HCT116 (cell line): Measurements from ENCODE around the gene TCF7L1. TPM values are rescaled to one million over a fixed set of nuclear protein-coding genes. Genes with fewer than 3 reads are reported as not detected.
A peak's percentile ranks its signal among the peaks of the same experiment; 100 is the strongest.

Experiments
- ATAC-seq: fragments of 200-7000 bp; cut with Tn5 transposase; 2 replicates; pipeline ENCODE4 v1.9.1; 2020; ENCODE audit warnings: mild to moderate bottlenecking, moderate library complexity
- BruUV-seq: library from RNA; stranded (reverse); fragments of 400-500 nt; replicated peaks from 2 replicates; lab custom pipeline; 2021; lab: Mats Ljungman, UMichigan
- CTCF ChIA-PET: fragments of 300-600 bp; sonication (Branson Sonifier 250); formaldehyde crosslinking; loops from one replicate; lab custom pipeline; 2021; ENCODE audit warnings: antibody characterized with exemption; lab: Charles Lee
- POLR2A ChIA-PET: fragments of 300-600, 350-600 bp; sonication (Branson Sonifier 250); formaldehyde crosslinking; loops from one replicate; lab custom pipeline; 2021; ENCODE audit warnings: antibody characterized with exemption; lab: Charles Lee
- RAD21 ChIA-PET, 2 experiments: fragments of 300-600 bp; sonication (Branson Sonifier 250); formaldehyde crosslinking; loops; one replicate each; lab custom pipeline; 2023; ENCODE audit warnings: low total read pairs in 2 of 2; ENCODE audit not compliant: uncharacterized antibody in 2 of 2, unreplicated experiment in 2 of 2, low non-redundant PET in 1 of 2; lab: Charles Lee
- DNase-seq: peaks from one replicate; pipeline ENCODE4 v3.0.0-alpha.2; 2010; ENCODE audit warnings: low read depth, low spot score
- H2AFZ ChIP-seq: fragments of 200-600 bp; shearing (Covaris generic), sonication (generic); 2 replicates; pipeline ENCODE4 v1.6.1; 2017; ENCODE audit warnings: low read depth, mixed run types, mixed read lengths, antibody characterized with exemption, low read length; ENCODE audit not compliant: poor library complexity, severe bottlenecking
- H3K27ac ChIP-seq: 2 replicates; pipeline ENCODE4 v1.5.1; 2012; ENCODE audit warnings: low read depth, low read length
- H3K27me3 ChIP-seq: fragments of 200-600 bp; sonication (generic); 2 replicates; pipeline ENCODE4 v1.6.1; 2016; ENCODE audit warnings: mixed run types, low read length, mixed read lengths; ENCODE audit not compliant: insufficient read depth
- H3K36me3 ChIP-seq, 2 experiments: fragments of 200-500 bp in 1 of 2; fragments of 200-600 bp in 1 of 2; sonication (Bioruptor generic) in 1 of 2; sonication (generic) in 1 of 2; 2 replicates each; pipeline versions ENCODE4 v1.5.1 to v1.6.1; 2014 to 2016; ENCODE audit warnings: low read length in 2 of 2, inconsistent platforms in 1 of 2, mixed read lengths in 1 of 2, mixed run types in 1 of 2; ENCODE audit not compliant: insufficient read depth in 2 of 2, control insufficient read depth in 1 of 2
- H3K4me1 ChIP-seq, 2 experiments: fragments of 200-600 bp in 1 of 2; sonication (generic) in 1 of 2; 2 replicates each; pipeline versions ENCODE4 v1.5.1 to v1.6.1; 2012 to 2017; ENCODE audit warnings: low read length in 2 of 2, inconsistent platforms in 1 of 2, mild to moderate bottlenecking in 1 of 2, mixed read lengths in 1 of 2, mixed run types in 1 of 2, moderate library complexity in 1 of 2; ENCODE audit not compliant: insufficient read depth in 2 of 2, control insufficient read depth in 1 of 2
- H3K4me2 ChIP-seq: fragments of 200-600 bp; sonication (generic); 2 replicates; pipeline ENCODE4 v1.6.1; 2017; ENCODE audit warnings: mixed run types, low read length, mixed read lengths
- H3K4me3 ChIP-seq, 2 experiments: fragments of 200-600 bp in 1 of 2; sonication (generic) in 1 of 2; replicated peaks in 1 of 2; 2 replicates each; pipeline ENCODE4 v1.5.1; 2011 to 2016; ENCODE audit warnings: low read length in 2 of 2, control low read depth in 1 of 2, low read depth in 1 of 2, mild to moderate bottlenecking in 1 of 2, mixed read lengths in 1 of 2, mixed run types in 1 of 2
- H3K79me2 ChIP-seq: fragments of 200-600 bp; sonication (generic); 2 replicates; pipeline ENCODE4 v1.6.1; 2017; ENCODE audit warnings: mild to moderate bottlenecking, mixed run types, low read length, moderate library complexity, mixed read lengths; ENCODE audit not compliant: insufficient read depth
- H3K9ac ChIP-seq: fragments of 200-600 bp; sonication (generic); 2 replicates; pipeline ENCODE4 v1.6.1; 2016; ENCODE audit warnings: low read length, mixed read lengths
- H3K9me2 ChIP-seq: fragments of 200-600 bp; sonication (generic), shearing (Covaris generic); 2 replicates; pipeline ENCODE4 v1.6.1; 2017; ENCODE audit warnings: mixed run types, mild to moderate bottlenecking, moderate library complexity; ENCODE audit not compliant: insufficient read depth
- H3K9me3 ChIP-seq, 2 experiments: fragments of 200-500 bp in 1 of 2; fragments of 200-600 bp in 1 of 2; sonication (Bioruptor generic) in 1 of 2; sonication (generic) in 1 of 2; 2 replicates each; pipeline ENCODE4 v1.6.1; 2014 to 2017; ENCODE audit warnings: low read length in 2 of 2, mixed read lengths in 2 of 2, inconsistent platforms in 1 of 2, low read depth in 1 of 2, mild to moderate bottlenecking in 1 of 2, mixed run types in 1 of 2, moderate library complexity in 1 of 2; ENCODE audit not compliant: control insufficient read depth in 1 of 2, insufficient read depth in 1 of 2
- H4K20me1 ChIP-seq: fragments of 200-600 bp; sonication (generic), shearing (Covaris generic); 2 replicates; pipeline ENCODE4 v1.6.1; 2017; ENCODE audit warnings: mixed run types, mild to moderate bottlenecking, moderate library complexity; ENCODE audit not compliant: insufficient read depth
- ATF3 ChIP-seq: IDR thresholded peaks from 2 replicates; pipeline ENCODE4 v1.6.1; 2012
- CTCF ChIP-seq, 3 experiments: fragments of 200-600 bp in 1 of 3; sonication (generic) in 1 of 3; IDR thresholded peaks in 2 of 3; conservative IDR thresholded peaks in 1 of 3; 2 replicates each; pipeline ENCODE4 v1.5.1; 2012 to 2017; ENCODE audit warnings: low read depth in 2 of 3, low read length in 2 of 3, antibody characterized with exemption in 1 of 3, borderline replicate concordance in 1 of 3, control low read depth in 1 of 3, mild to moderate bottlenecking in 1 of 3, mixed read lengths in 1 of 3, mixed run types in 1 of 3, moderate library complexity in 1 of 3; ENCODE audit not compliant: insufficient read depth in 1 of 3
- FOSL1 ChIP-seq: IDR thresholded peaks from 2 replicates; pipeline ENCODE4 v1.6.1; 2012; ENCODE audit warnings: low read depth
- MAX ChIP-seq: IDR thresholded peaks from 2 replicates; pipeline ENCODE4 v1.6.1; 2012
- REST ChIP-seq: IDR thresholded peaks from 2 replicates; pipeline ENCODE4 v1.6.1; 2012; ENCODE audit warnings: low read depth
- SRF ChIP-seq: IDR thresholded peaks from 2 replicates; pipeline ENCODE4 v1.6.1; 2012; ENCODE audit warnings: low read depth
- TCF7L2 ChIP-seq: IDR thresholded peaks from 2 replicates; pipeline ENCODE4 v1.7.0; 2011; ENCODE audit warnings: borderline replicate concordance, inconsistent platforms; ENCODE audit not compliant: insufficient read depth, insufficient read length; ENCODE audit errors: extremely low read depth
- intact Hi-C: fragments of 100-400 bp; cut with micrococcal nuclease; formaldehyde crosslinking; loops from 2 replicates; pipeline ENCODE4 v1.10.0; 2022
- total RNA-seq: library from RNA; stranded (reverse); gene quantifications from one replicate; pipeline ENCODE4 v1.2.1, GENCODE V29; 2021; ENCODE audit not compliant: unreplicated experiment

The TCF7L1 gene
- total RNA-seq, 1 experiment from 2014 or later = 10.3 TPM

- ChIA-PET POLR2A (no interaction called here), CTCF (no interaction called here), RAD21 (no interaction called here)
- TF ChIP-seq ATF3 (no peak), SRF (no peak), FOSL1 (no peak), MAX (no peak), TCF7L2 (no peak)
- no peaks in the 10 kb centered on the region for H3K9me3 ChIP-seq
- H3K4me1 ChIP-seq = no peaks in the 10 kb centered on the region
- DNase-seq (no peak), ATAC-seq (no peak)
- H3K36me3 ChIP-seq = no peaks in the 10 kb centered on the region
- no peak overlapping the region for H3K4me3 ChIP-seq
- no peaks in the 10 kb centered on the region for H3K27me3 ChIP-seq
- no peaks in the 10 kb centered on the region for H3K79me2 ChIP-seq
- no peaks in the 10 kb centered on the region for H4K20me1 ChIP-seq
- no peak overlapping the region for H2AFZ ChIP-seq
- no peak overlapping the region for H3K4me2 ChIP-seq
- no TSS peak for BruUV-seq
- intact Hi-C loops = no loop called here
- no peaks in the 10 kb centered on the region for H3K9me2 ChIP-seq
- H3K9ac ChIP-seq = no peak overlapping the region
- no peak overlapping the region for H3K27ac ChIP-seq
Measured at GRCh38 chr2:85180322-85181133, 47.3 kb downstream of the TCF7L1 start.

GRCh38 chr2:85181134-85181631 is 48.0 kb downstream of the TCF7L1 start:
- POLR2A ChIA-PET = no interaction called here
- no peaks in the 10 kb centered on the region for H4K20me1 ChIP-seq
- ATAC-seq (peak; percentile 77), DNase-seq (no peak)
- no peaks in the 10 kb centered on the region for H3K9me3 ChIP-seq
- no peaks in the 10 kb centered on the region for H3K79me2 ChIP-seq
- H3K36me3 ChIP-seq = no peaks in the 10 kb centered on the region
- H3K9me2 ChIP-seq = no peaks in the 10 kb centered on the region
- no peaks in the 10 kb centered on the region for H3K4me1 ChIP-seq
- no peak overlapping the region for H2AFZ ChIP-seq
- CTCF ChIA-PET = no interaction called here
- intact Hi-C loops = no loop called here
- no peaks in the 10 kb centered on the region for H3K27me3 ChIP-seq
- RAD21 ChIA-PET = no interaction called here
- TF ChIP-seq CTCF (IDR thresholded peaks at IDR 0.05 in 2 of 3, conservative IDR thresholded peaks at IDR 0.05 in 1 of 3; ENCODE audit: borderline replicate concordance in 1 of 3, insufficient read depth in 1 of 3, low read depth in 2 of 3, low read length in 2 of 3) = peak in 2 of 3 experiments; percentile 20 to 31; a peak in 3 of 6 replicates
- no peak for TF ChIP-seq TCF7L2
- TF ChIP-seq REST = no peak
- no peak overlapping the region for H3K9ac ChIP-seq
- H3K4me3 ChIP-seq = no peak overlapping the region
- H3K27ac ChIP-seq = no peak overlapping the region
- no TSS peak for BruUV-seq
- H3K4me2 ChIP-seq = no peak overlapping the region
